H9 (cell line): ENCODE data around the gene CYP1A1. TPM values are rescaled to one million over a fixed set of nuclear protein-coding genes. Genes with fewer than 3 reads are reported as not detected.

Experiments
- DNase-seq: peaks from one replicate; pipeline ENCODE4 v3.0.0-alpha.2; 2017
- H2AFZ ChIP-seq: one replicate; pipeline ENCODE4 v1.6.1; 2013; ENCODE audit warnings: mild to moderate bottlenecking, low read length, control low read depth, moderate library complexity
- H2AK5ac ChIP-seq: 2 replicates; pipeline ENCODE4 v1.6.1; 2013; ENCODE audit warnings: low read length, control low read depth, mixed read lengths; ENCODE audit not compliant: insufficient read length
- H2BK120ac ChIP-seq: one replicate; pipeline ENCODE4 v1.6.1; 2013; ENCODE audit warnings: low read depth, mild to moderate bottlenecking, low read length, control low read depth, inconsistent platforms; ENCODE audit not compliant: poor library complexity, severe bottlenecking
- H2BK12ac ChIP-seq: 2 replicates; pipeline ENCODE4 v1.6.1; 2013; ENCODE audit warnings: low read length, control low read depth, mixed read lengths, low read depth; ENCODE audit not compliant: insufficient read length
- H2BK15ac ChIP-seq: 2 replicates; pipeline ENCODE4 v1.6.1; 2013; ENCODE audit warnings: low read depth, low read length, control low read depth
- H2BK20ac ChIP-seq: one replicate; pipeline ENCODE4 v1.6.1; 2013; ENCODE audit warnings: low read depth, mild to moderate bottlenecking, low read length, control low read depth, inconsistent platforms; ENCODE audit not compliant: poor library complexity, severe bottlenecking
- H2BK5ac ChIP-seq: 2 replicates; pipeline ENCODE4 v1.6.1; 2013; ENCODE audit warnings: low read length, control low read depth, mixed read lengths; ENCODE audit not compliant: insufficient read length
- H3K14ac ChIP-seq: 2 replicates; pipeline ENCODE4 v1.6.1; 2013; ENCODE audit warnings: low read length, control low read depth; ENCODE audit not compliant: insufficient read depth
- H3K18ac ChIP-seq: 2 replicates; pipeline ENCODE4 v1.6.1; 2013; ENCODE audit warnings: low read depth, mild to moderate bottlenecking, mixed read lengths, low read length, control low read depth; ENCODE audit not compliant: insufficient read length
- H3K23ac ChIP-seq: 2 replicates; pipeline ENCODE4 v1.6.1; 2013; ENCODE audit warnings: low read length, control low read depth, mixed read lengths, low read depth; ENCODE audit not compliant: insufficient read length
- H3K23me2 ChIP-seq: 2 replicates; pipeline ENCODE4 v1.6.1; 2013; ENCODE audit warnings: low read depth, mild to moderate bottlenecking, mixed read lengths, low read length, control low read depth; ENCODE audit not compliant: insufficient read length, poor library complexity, severe bottlenecking
- H3K27ac ChIP-seq: 2 replicates; pipeline ENCODE4 v1.5.1; 2013; ENCODE audit warnings: low read length, control low read depth, mixed read lengths, low read depth; ENCODE audit not compliant: insufficient read length
- H3K27me3 ChIP-seq: 2 replicates; pipeline ENCODE4 v1.6.1; 2013; ENCODE audit warnings: low read length, control low read depth, inconsistent platforms; ENCODE audit not compliant: insufficient read depth
- H3K4ac ChIP-seq: 2 replicates; pipeline ENCODE4 v1.6.1; 2013; ENCODE audit warnings: low read depth, mild to moderate bottlenecking, control low read depth, inconsistent platforms, low read length, moderate library complexity
- H3K4me1 ChIP-seq: 2 replicates; pipeline ENCODE4 v1.6.1; 2013; ENCODE audit warnings: low read length, control low read depth, inconsistent platforms; ENCODE audit not compliant: insufficient read depth
- H3K4me2 ChIP-seq: 2 replicates; pipeline ENCODE4 v1.6.1; 2013; ENCODE audit warnings: low read length, control low read depth, mixed read lengths; ENCODE audit not compliant: insufficient read length, insufficient read depth
- H3K56ac ChIP-seq: 2 replicates; pipeline ENCODE4 v1.6.1; 2013; ENCODE audit warnings: low read depth, mild to moderate bottlenecking, mixed read lengths, low read length, control low read depth; ENCODE audit not compliant: insufficient read length
- H3K79me1 ChIP-seq: 2 replicates; pipeline ENCODE4 v1.6.1; 2013; ENCODE audit warnings: low read depth, mild to moderate bottlenecking, moderate library complexity, low read length, control low read depth, inconsistent platforms; ENCODE audit not compliant: insufficient read depth, poor library complexity, severe bottlenecking
- H3K79me2 ChIP-seq: 2 replicates; pipeline ENCODE4 v1.6.1; 2013; ENCODE audit warnings: low read length, control low read depth, inconsistent platforms; ENCODE audit not compliant: insufficient read depth
- H3K9ac ChIP-seq: 2 replicates; pipeline ENCODE4 v1.6.1; 2013; ENCODE audit warnings: low read length, control low read depth, mixed read lengths; ENCODE audit not compliant: insufficient read length; ENCODE audit errors: extremely low read depth
- H3K9me3 ChIP-seq: one replicate; pipeline ENCODE4 v1.6.1; 2013; ENCODE audit warnings: low read depth, low read length, inconsistent platforms; ENCODE audit not compliant: control insufficient read depth
- H3T11ph ChIP-seq: one replicate; pipeline ENCODE4 v1.6.1; 2013; ENCODE audit warnings: mild to moderate bottlenecking, low read length, control low read depth, inconsistent platforms
- H4K20me1 ChIP-seq: one replicate; pipeline ENCODE4 v1.6.1; 2013; ENCODE audit not compliant: control insufficient read depth, insufficient read length, insufficient read depth
- H4K5ac ChIP-seq: 2 replicates; pipeline ENCODE4 v1.6.1; 2013; ENCODE audit warnings: low read depth, mild to moderate bottlenecking, mixed read lengths, low read length, control low read depth; ENCODE audit not compliant: insufficient read length
- H4K8ac ChIP-seq: replicated peaks from 2 replicates; pipeline ENCODE4 v1.6.1; 2013; ENCODE audit warnings: low read length, control low read depth, mixed read lengths, low read depth; ENCODE audit not compliant: insufficient read length
- H4K91ac ChIP-seq: 2 replicates; pipeline ENCODE4 v1.6.1; 2013; ENCODE audit warnings: low read depth, mild to moderate bottlenecking, moderate library complexity, mixed read lengths, low read length, control low read depth; ENCODE audit not compliant: insufficient read length
- H3K27ac Mint-ChIP-seq, 3 experiments: 2 replicates in 2 of 3; 3 replicates in 1 of 3; pipeline ENCODE4 v1.8.0; 2020 to 2021; ENCODE audit warnings: mixed read lengths in 3 of 3, mild to moderate bottlenecking in 1 of 3, moderate library complexity in 1 of 3
- H3K27me3 Mint-ChIP-seq: 2 replicates; pipeline ENCODE4 v1.8.0; 2021; ENCODE audit warnings: low read depth, mild to moderate bottlenecking, moderate library complexity, mixed read lengths
- H3K36me3 Mint-ChIP-seq, 3 experiments: 2 replicates in 2 of 3; 3 replicates in 1 of 3; pipeline ENCODE4 v1.8.0; 2020 to 2021; ENCODE audit warnings: low read depth in 3 of 3, mixed read lengths in 3 of 3; ENCODE audit not compliant: insufficient read depth in 1 of 3
- H3K4me1 Mint-ChIP-seq, 2 experiments: 2 replicates each; pipeline ENCODE4 v1.8.0; 2020; ENCODE audit warnings: mixed read lengths in 2 of 2
- H3K4me3 Mint-ChIP-seq, 2 experiments: 2 replicates in 1 of 2; 3 replicates in 1 of 2; pipeline ENCODE4 v1.8.0; 2020 to 2021; ENCODE audit warnings: mild to moderate bottlenecking in 2 of 2, mixed read lengths in 2 of 2, moderate library complexity in 1 of 2
- H3K9me3 Mint-ChIP-seq, 2 experiments: 2 replicates in 1 of 2; 3 replicates in 1 of 2; pipeline ENCODE4 v1.8.0; 2020; ENCODE audit warnings: mild to moderate bottlenecking in 2 of 2, mixed read lengths in 2 of 2, moderate library complexity in 1 of 2
- WGBS: extraction: QIAGEN DNeasy Blood & Tissue Kit; methylation state at CpG from one replicate; pipeline ENCODE4 v1.1.7; 2013; ENCODE audit warnings: missing lambda C conversion rate, low lambda C conversion rate, mixed read lengths; ENCODE audit not compliant: insufficient read length; ENCODE audit errors: extremely low coverage; 5-methylcytosine and 5-hydroxymethylcytosine counted together
- total RNA-seq: library from RNA; stranded (reverse); gene quantifications from 2 replicates; pipeline ENCODE4 v1.2.1, GENCODE V29; 2021
- TF ChIP-seq, protein P1 (sequence below): fragments of 200-600 bp; sonication (generic); conservative IDR thresholded peaks from 3 replicates; pipeline ENCODE4 v1.8.0; 2021; ENCODE audit warnings: antibody characterized with exemption, mild to moderate bottlenecking

Gene CYP1A1
- total RNA-seq, 1 experiment from 2014 or later, result 0.33 TPM

DNA sequence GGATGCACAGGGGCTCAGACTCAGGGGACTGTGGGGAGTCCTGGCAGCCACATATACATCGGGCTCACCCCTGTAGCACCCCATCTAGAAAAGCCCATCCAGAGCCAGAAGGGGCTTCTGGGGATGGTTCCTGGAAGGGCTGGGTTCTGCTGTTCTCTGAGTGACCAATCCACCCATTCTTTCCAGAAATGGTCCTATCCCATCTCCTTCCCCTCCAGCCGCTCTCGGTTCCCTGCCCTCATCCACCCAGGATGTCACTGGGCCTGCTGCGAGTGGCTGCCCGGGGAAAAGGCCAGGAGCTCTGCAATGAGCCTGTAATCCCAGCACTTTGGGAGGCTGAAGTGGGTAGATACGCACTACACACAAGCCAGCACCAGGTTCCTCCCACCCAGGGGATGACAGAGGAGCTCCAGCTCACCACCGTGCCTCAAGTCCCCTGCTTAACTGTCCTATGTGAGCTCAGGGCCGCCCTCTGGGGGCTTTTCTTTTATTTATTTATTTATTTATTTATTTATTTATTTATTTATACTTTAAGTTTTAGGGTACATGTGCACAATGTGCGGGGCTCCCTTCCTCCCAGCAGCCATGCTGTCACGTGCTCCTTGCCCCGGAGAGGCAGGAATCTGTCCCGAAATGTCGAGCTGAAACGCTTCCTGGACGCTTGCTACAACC is 42.9 kb upstream of the CYP1A1 start:
- H3K27ac Mint-ChIP-seq, result 0 out of 7 replicates have a peak overlapping the region, but pooled peaks of 1 of the 3 experiments have one; percentile 80
- Histone ChIP-seq H3T11ph (no peak overlapping the region), H3K14ac (no peak overlapping the region; the same call in 1 of the 2 replicates), H4K91ac (no peak overlapping the region), H4K8ac (no peak overlapping the region), H3K56ac (no peak overlapping the region), H3K9ac (no peak overlapping the region), H2BK20ac (no peak overlapping the region), H3K9me3 (no peaks in the 10 kb centered on the region), H4K20me1 (no peaks in the 10 kb centered on the region), H3K4me1 (no peaks in the 10 kb centered on the region), H2BK12ac (no peak overlapping the region), H3K18ac (no peak overlapping the region), H2BK5ac (no peak overlapping the region), H2AFZ (peak overlapping the region; percentile 74), H3K23ac (no peak overlapping the region), H4K5ac (no peak overlapping the region), H3K79me2 (no peaks in the 10 kb centered on the region), H3K27me3 (no peaks in the 10 kb centered on the region; the same call in 1 of the 2 replicates), H2BK120ac (no peak overlapping the region), H3K4me2 (peak overlapping the region; percentile 20), H2BK15ac (no peak overlapping the region), H3K4ac (no peak overlapping the region), H3K23me2 (no peaks in the 10 kb centered on the region), H3K27ac (no peak overlapping the region), H3K79me1 (no peaks in the 10 kb centered on the region), H2AK5ac (no peak overlapping the region)
- TF ChIP-seq, protein P1, sequence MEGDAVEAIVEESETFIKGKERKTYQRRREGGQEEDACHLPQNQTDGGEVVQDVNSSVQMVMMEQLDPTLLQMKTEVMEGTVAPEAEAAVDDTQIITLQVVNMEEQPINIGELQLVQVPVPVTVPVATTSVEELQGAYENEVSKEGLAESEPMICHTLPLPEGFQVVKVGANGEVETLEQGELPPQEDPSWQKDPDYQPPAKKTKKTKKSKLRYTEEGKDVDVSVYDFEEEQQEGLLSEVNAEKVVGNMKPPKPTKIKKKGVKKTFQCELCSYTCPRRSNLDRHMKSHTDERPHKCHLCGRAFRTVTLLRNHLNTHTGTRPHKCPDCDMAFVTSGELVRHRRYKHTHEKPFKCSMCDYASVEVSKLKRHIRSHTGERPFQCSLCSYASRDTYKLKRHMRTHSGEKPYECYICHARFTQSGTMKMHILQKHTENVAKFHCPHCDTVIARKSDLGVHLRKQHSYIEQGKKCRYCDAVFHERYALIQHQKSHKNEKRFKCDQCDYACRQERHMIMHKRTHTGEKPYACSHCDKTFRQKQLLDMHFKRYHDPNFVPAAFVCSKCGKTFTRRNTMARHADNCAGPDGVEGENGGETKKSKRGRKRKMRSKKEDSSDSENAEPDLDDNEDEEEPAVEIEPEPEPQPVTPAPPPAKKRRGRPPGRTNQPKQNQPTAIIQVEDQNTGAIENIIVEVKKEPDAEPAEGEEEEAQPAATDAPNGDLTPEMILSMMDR, result no peak
- H3K27me3 Mint-ChIP-seq, result peaks cover 39% of the 10 kb centered on the region
- no peaks in the 10 kb centered on the region for H3K9me3 Mint-ChIP-seq
- peak overlapping the region; percentile 49 to 54 for H3K4me3 Mint-ChIP-seq
- DNase-seq, result no peak
- peaks cover 17 to 23% of the 10 kb centered on the region in 2 experiments for H3K4me1 Mint-ChIP-seq
- no peaks in the 10 kb centered on the region for H3K36me3 Mint-ChIP-seq
- no CpG with 5 or more reads among the region's 15 CpGs for WGBS
